PFSK-1 (cell line): ENCODE results near the gene DDAH1.

Experiments
- FOXP2 ChIP-seq: optimal IDR thresholded peaks from 2 replicates; pipeline ENCODE3; 2011; ENCODE audit warnings: borderline replicate concordance, control low read depth, inconsistent platforms; ENCODE audit not compliant: insufficient read depth; ENCODE audit errors: extremely low read length, extremely low read depth
- POLR2AphosphoS5 ChIP-seq: IDR thresholded peaks from 2 replicates; pipeline ENCODE4 v1.6.1; 2012; ENCODE audit warnings: low read depth, mild to moderate bottlenecking, control low read depth, low read length, moderate library complexity
- TAF1 ChIP-seq: IDR thresholded peaks from 2 replicates; pipeline ENCODE4 v1.6.1; 2012; ENCODE audit warnings: low read length, control low read depth, borderline replicate concordance; ENCODE audit not compliant: insufficient read depth
- TF ChIP-seq, protein P1 (sequence below), 2 experiments: IDR thresholded peaks; 2 replicates each; pipeline versions ENCODE4 v1.6.1 to v1.8.0; 2011 to 2012; ENCODE audit warnings: low read depth in 2 of 2, low read length in 2 of 2, control low read depth in 1 of 2, inconsistent platforms in 1 of 2, mild to moderate bottlenecking in 1 of 2, moderate library complexity in 1 of 2; ENCODE audit not compliant: insufficient read depth in 1 of 2

DNA sequence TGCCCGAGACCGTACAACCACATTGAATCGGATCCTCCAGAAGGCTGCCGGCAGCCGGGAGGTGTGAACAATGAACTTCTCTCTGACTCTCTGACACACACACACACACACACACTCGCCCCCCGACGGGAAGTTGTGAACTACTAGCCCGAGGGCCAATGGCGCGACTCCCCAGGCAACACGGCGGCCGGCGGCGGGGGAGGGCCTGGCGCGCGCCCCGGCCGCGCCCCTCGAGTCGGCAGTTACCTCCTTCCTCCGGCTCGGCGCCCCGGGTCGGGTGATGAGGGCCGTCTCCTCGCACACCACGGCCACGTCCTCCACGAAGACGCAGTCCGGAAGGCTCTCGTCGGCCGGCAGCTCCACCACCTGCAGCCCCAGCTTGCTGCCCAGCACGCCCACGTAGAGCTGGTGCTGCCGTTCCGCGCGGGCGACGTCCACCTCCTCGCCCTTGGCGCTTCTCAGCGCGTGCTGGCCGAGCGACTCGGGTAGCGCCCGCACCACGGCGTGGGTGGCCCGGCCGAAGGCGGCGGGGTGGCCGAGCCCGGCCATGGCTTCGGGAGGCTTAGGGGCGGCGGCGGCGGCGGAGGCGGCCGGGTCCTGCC is 361 bp downstream of the DDAH1 start:
- TF ChIP-seq POLR2AphosphoS5: peak; percentile 38; the same call in 1 of the 2 replicates
- TF ChIP-seq, protein P1, sequence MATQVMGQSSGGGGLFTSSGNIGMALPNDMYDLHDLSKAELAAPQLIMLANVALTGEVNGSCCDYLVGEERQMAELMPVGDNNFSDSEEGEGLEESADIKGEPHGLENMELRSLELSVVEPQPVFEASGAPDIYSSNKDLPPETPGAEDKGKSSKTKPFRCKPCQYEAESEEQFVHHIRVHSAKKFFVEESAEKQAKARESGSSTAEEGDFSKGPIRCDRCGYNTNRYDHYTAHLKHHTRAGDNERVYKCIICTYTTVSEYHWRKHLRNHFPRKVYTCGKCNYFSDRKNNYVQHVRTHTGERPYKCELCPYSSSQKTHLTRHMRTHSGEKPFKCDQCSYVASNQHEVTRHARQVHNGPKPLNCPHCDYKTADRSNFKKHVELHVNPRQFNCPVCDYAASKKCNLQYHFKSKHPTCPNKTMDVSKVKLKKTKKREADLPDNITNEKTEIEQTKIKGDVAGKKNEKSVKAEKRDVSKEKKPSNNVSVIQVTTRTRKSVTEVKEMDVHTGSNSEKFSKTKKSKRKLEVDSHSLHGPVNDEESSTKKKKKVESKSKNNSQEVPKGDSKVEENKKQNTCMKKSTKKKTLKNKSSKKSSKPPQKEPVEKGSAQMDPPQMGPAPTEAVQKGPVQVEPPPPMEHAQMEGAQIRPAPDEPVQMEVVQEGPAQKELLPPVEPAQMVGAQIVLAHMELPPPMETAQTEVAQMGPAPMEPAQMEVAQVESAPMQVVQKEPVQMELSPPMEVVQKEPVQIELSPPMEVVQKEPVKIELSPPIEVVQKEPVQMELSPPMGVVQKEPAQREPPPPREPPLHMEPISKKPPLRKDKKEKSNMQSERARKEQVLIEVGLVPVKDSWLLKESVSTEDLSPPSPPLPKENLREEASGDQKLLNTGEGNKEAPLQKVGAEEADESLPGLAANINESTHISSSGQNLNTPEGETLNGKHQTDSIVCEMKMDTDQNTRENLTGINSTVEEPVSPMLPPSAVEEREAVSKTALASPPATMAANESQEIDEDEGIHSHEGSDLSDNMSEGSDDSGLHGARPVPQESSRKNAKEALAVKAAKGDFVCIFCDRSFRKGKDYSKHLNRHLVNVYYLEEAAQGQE (IDR thresholded peaks at IDR 0.05; ENCODE audit: insufficient read depth in 1 of 2, low read depth in 2 of 2, low read length in 2 of 2): no peak
- no peak for TF ChIP-seq TAF1
- TF ChIP-seq FOXP2: peak; percentile 70
